ENCODE data around the gene ATN1.

The ATN1 gene

DNA sequence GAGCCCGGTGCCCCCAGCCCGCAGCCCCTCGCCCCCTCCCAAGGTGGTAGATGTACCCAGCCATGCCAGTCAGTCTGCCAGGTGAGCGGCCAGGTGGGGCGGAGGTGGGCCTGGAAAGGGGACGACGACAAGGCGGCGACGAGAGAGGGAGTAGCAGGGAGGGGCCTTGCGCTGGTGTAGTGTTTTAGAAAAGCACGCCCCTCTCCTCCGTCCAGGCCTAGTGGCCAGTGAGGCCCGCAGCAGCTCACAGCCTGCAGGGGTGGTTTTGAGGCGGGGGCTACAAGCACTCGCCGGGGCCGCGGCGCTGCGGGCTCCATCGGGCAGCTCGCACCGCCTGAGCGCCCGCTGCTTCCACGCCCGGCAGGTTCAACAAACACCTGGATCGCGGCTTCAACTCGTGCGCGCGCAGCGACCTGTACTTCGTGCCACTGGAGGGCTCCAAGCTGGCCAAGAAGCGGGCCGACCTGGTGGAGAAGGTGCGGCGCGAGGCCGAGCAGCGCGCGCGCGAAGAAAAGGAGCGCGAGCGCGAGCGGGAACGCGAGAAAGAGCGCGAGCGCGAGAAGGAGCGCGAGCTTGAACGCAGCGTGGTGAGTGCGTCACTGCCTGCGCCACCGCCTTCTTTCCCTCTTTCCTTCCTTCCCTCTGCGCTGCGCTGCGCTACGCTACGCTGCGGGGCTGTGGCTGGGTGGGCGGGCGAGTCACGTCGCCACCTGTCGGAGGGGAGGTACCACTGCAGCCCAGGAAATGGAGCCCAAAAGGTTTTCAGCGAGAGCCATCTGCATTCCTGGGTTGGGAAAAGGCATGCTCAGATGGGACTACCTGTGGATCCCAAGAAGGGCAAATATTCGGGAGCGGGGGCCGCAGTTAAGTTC, 10.0 kb downstream of the ATN1 start (continued):
- TF ChIP-seq ZNF518A (tag by site-specific recombination; conservative IDR thresholded peaks at IDR 0.05; ENCODE audit: low read depth) (peak; percentile 78), ZEB2 (tag by site-specific recombination; IDR thresholded peaks at IDR 0.05) (peak; percentile 94), MZF1 (tag by site-specific recombination; IDR thresholded peaks at IDR 0.05; ENCODE audit: borderline replicate concordance) (peak; percentile 66; the same call in 1 of the 2 replicates), ZBTB48 (tag by site-specific recombination; IDR thresholded peaks at IDR 0.05) (0 out of 2 replicates have a peak, but pooled peaks have one; percentile 11), OSR2 (tag by site-specific recombination; IDR thresholded peaks at IDR 0.05) (peak; percentile 21; the same call in 1 of the 2 replicates), ZBTB21 (tag by site-specific recombination; IDR thresholded peaks at IDR 0.05) (peak; percentile 97), ZNF600 (tag by site-specific recombination; IDR thresholded peaks at IDR 0.05) (peak; percentile 99), ZBTB17 (tag by site-specific recombination; IDR thresholded peaks at IDR 0.05) (peak; percentile 97), ZNF792 (tag by site-specific recombination; IDR thresholded peaks at IDR 0.05) (no peak), YY1 (tag by site-specific recombination; IDR thresholded peaks at IDR 0.05) (0 out of 2 replicates have a peak, but pooled peaks have one; percentile 26), ZBTB11 (tag by site-specific recombination; conservative IDR thresholded peaks at IDR 0.05; ENCODE audit: low read depth) (peak; percentile 94), ZNF114 (tag by site-specific recombination; IDR thresholded peaks at IDR 0.05) (no peak), PRDM1 (tag by site-specific recombination; IDR thresholded peaks at IDR 0.05) (peak; percentile 19; the same call in 1 of the 2 replicates), WT1 (tag by site-specific recombination; IDR thresholded peaks at IDR 0.05) (peak; percentile 60; the same call in 1 of the 2 replicates), ZNF335 (tag by site-specific recombination; conservative IDR thresholded peaks at IDR 0.05) (peak; percentile 86), REPIN1 (tag by site-specific recombination; IDR thresholded peaks at IDR 0.05; ENCODE audit: low read depth) (peak; percentile 18; the same call in 1 of the 2 replicates), ZFHX2 (tag by site-specific recombination; conservative IDR thresholded peaks at IDR 0.05) (peak; percentile 96), KLF1 (tag by site-specific recombination; IDR thresholded peaks at IDR 0.05) (0 out of 2 replicates have a peak, but pooled peaks have one; percentile 47), ZNF10 (tag by site-specific recombination; IDR thresholded peaks at IDR 0.05) (peak; percentile 65), KLF10 (tag by site-specific recombination; IDR thresholded peaks at IDR 0.05) (peak; percentile 40; the same call in 1 of the 2 replicates), ZNF121 (tag by site-specific recombination; IDR thresholded peaks at IDR 0.05) (0 out of 2 replicates have a peak, but pooled peaks have one; percentile 33)
- TF ChIP-seq, protein P1, sequence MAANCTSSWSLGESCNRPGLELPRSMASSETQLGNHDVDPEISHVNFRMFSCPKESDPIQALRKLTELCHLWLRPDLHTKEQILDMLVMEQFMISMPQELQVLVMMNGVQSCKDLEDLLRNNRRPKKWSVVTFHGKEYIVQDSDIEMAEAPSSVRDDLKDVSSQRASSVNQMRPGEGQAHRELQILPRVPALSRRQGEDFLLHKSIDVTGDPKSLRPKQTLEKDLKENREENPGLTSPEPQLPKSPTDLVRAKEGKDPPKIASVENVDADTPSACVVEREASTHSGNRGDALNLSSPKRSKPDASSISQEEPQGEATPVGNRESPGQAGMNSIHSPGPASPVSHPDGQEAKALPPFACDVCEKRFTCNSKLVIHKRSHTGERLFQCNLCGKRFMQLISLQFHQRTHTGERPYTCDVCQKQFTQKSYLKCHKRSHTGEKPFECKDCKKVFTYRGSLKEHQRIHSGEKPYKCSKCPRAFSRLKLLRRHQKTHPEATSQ (tag by site-specific recombination; IDR thresholded peaks at IDR 0.05), result 0 out of 2 replicates have a peak, but pooled peaks have one; percentile 38
- TF ChIP-seq, protein P2, sequence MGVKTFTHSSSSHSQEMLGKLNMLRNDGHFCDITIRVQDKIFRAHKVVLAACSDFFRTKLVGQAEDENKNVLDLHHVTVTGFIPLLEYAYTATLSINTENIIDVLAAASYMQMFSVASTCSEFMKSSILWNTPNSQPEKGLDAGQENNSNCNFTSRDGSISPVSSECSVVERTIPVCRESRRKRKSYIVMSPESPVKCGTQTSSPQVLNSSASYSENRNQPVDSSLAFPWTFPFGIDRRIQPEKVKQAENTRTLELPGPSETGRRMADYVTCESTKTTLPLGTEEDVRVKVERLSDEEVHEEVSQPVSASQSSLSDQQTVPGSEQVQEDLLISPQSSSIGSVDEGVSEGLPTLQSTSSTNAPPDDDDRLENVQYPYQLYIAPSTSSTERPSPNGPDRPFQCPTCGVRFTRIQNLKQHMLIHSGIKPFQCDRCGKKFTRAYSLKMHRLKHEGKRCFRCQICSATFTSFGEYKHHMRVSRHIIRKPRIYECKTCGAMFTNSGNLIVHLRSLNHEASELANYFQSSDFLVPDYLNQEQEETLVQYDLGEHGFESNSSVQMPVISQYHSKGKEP (tag by site-specific recombination; IDR thresholded peaks at IDR 0.05), result peak; percentile 83
- TF ChIP-seq, protein P3, sequence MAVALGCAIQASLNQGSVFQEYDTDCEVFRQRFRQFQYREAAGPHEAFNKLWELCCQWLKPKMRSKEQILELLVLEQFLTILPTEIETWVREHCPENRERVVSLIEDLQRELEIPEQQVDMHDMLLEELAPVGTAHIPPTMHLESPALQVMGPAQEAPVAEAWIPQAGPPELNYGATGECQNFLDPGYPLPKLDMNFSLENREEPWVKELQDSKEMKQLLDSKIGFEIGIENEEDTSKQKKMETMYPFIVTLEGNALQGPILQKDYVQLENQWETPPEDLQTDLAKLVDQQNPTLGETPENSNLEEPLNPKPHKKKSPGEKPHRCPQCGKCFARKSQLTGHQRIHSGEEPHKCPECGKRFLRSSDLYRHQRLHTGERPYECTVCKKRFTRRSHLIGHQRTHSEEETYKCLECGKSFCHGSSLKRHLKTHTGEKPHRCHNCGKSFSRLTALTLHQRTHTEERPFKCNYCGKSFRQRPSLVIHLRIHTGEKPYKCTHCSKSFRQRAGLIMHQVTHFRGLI (tag by site-specific recombination; IDR thresholded peaks at IDR 0.05), result 0 out of 2 replicates have a peak, but pooled peaks have one; percentile 10
